DMS79 treated with DMSO at 0.1 percent for 48 hours (cell line): Measurements from ENCODE around the gene DENND10.
"Not testable (repeated sequence)": the region's sequence is repeated elsewhere in the genome, so short reads cannot be mapped to it uniquely, and the experiment has no call there.

ENCODE experiments used
- DNase-seq: peaks from one replicate; lab custom pipeline; 2025; lab: John Stamatoyannopoulos, UW

The DENND10 gene

DNA sequence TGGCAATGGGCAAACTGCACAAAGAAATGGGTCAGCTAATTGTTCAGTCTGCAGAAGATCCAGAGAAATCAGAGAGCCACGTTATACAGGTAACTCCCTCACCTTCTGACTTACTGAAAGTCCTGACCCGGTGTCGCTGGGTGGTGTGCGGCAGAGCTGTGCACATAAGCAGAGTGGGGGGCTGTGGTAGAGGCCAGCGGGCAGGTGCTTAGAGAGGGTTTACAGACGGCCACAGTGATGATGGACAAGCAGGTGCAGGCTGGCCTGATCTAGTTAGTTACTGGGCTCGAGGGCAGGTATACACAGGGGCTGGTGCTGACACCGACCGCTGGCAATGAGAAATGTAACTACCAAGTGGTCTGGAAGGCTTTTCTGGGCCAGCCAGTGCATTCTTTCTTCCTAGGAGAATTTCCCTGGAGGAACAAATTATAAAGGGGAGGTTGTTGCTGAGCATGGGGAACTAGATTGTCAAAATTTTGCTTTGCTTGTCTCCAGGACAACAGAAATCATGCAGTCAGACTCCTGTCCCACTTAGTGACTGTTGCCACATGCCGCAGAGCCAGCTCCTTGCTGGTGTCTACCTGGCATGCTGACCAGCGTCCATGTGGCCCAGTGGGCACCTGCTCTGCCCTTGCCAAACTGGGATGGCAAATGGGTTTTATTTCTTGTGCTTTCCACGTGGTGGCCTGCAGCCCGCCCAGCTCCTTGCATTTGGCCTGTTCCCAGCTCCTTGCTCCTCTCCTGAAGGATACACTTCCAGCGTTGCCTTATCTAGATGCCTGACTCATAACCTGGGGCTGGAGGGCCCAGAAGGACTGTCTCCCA is 28.8 kb downstream of the DENND10 start:
- DNase-seq = no peak

DNA sequence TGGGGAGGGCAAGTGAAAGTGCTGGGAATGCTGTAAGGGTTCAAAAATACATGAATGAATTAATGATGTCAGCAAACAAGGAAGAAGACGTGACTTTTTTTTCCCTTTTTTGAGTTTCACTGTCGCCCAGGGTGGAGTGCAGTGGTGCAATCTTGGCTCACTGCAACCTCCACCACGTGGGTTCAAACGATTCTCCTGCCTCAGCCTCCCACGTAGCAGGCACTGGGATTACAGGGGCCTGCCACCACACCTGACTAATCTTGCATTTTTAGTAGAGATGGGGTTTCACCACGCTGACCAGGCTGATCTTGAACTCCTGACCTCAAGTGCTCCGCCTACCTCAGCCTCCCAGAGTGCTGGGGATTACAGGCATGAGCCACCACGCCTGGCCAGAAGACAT is 30.0 kb downstream of the DENND10 start:
- DNase-seq = no peak

DNA sequence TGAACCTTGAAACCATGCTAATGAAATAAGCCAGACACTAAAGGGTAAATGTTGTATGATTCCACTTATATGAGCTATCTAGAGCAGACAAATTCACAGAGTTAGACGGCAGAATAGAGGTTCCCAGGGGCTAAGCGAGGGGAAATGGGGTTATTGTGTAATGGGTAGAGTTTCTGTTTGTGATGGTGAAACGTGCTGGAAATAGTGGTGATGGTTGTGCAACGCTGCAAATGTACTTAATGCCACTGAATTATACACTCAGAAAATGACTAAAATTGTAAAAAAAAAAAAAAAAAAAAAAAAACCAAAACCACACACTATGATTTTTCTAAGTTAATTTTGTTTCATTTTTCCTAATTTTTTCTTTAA is 31.6 kb downstream of the DENND10 start:
- no peak for DNase-seq

DNA sequence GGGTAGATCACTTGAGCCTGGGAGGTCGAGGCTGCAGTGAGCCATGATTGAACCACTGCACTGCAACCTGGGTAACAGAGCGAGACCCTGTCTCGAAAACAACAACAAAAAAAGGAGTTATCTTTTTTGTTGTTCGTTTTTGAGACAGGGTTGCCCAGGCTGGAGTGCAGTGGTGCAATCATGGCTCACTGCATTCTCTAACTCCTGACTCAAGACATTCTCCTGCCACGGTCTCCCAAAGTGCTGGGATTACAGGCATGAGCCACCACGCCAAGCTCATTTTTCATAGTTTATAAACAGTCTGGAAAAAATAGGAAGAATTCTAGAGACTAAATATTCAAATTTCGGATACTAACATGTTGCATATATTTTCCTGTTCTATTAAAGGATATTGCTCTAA is 32.2 kb downstream of the DENND10 start:
- no peak for DNase-seq

DNA sequence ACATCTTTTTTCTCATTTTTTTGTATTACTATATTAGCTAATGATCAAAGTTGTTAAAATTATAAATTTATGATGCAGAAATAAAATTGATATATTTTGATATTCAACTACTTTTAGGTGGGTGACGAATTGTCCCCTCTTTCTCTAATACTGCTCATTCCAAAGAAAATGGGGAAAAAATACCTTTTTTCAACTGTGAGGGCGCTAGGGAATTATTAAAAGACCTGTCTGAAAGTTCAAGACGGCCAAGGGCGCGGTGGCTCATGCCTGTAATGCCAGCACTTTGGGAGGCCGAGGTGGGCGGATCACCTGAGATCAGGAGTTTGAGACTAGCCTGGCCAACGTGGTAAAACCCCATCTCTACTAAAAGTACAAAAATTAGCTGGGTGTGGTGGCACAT is 34.0 kb downstream of the DENND10 start:
- DNase-seq = not testable (repeated sequence)

DNA sequence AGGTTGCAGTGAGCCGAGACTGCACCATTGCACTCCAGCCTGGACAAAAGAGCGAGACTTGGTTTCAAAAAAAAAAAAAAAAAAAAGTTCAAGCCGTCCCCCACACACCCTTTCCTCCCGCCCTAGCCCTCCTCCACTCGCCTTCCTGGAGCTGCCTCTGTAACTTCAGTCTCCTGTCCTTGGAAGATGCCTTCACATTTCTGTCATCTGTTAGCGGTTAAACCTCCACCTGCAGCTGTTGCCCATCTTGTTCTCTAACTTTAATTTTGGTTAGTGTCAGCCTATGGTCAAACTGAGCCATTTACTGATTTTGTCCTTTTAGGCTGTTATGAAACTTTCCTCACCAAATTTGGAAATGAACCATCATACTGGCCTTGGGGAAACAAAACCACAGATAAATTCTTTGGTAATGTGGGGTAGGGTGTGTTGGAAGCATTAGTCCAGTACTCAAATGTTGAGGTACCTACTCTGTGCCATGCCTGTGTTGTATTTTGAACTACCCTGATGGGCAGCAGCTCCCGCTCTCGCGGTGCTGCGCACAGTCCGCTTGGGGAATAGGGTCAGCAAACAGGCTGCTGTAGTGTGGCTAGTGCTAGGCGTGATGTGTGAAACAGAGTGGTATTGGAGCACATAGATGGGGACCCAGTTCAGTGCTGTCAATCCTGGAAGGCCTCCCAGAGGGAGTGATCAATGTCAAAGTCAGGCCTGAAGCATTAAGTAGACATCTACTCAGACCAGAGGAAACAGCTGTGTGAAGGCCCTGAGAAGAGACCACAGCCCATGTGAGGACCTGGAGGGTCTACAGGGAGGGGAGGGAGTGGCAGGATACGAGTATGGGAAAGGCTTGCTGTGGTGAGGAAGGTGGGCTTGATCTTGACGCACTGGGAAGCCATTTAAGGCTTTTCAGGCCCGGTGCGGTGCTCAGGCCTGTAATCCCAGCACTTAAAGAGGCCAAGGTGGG is 34.7 kb downstream of the DENND10 start:
- no peak for DNase-seq

DNA sequence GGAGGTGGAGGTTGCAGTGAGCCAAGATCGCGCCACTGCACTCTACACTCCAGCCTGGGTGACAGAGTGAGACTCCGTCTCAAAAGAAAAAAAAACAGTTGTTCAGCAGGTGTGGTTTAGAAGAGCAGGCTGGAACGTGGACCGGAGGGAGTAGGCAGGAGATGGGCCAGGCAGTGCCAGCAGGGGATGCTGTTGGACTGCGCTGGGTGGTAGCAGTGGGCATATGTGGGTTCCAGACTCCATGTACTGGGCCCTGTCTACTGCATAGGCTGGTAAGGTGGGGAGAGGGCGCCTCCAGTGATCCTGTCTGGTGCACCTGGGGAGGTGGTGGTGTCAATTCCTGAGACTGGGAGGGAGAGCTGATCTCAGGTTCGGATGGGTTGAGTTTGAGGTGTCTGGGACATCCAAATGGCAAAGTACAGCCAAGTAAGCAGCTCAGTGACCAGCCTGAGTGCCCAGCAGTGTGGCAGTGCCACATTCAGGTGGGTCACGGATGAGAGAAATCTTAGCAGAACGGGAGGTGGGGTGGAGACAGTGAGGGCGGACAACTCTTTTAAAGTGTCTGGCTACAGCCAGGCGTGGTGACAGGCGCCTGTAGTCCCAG is 35.7 kb downstream of the DENND10 start:
- DNase-seq = peak; percentile 0

DNA sequence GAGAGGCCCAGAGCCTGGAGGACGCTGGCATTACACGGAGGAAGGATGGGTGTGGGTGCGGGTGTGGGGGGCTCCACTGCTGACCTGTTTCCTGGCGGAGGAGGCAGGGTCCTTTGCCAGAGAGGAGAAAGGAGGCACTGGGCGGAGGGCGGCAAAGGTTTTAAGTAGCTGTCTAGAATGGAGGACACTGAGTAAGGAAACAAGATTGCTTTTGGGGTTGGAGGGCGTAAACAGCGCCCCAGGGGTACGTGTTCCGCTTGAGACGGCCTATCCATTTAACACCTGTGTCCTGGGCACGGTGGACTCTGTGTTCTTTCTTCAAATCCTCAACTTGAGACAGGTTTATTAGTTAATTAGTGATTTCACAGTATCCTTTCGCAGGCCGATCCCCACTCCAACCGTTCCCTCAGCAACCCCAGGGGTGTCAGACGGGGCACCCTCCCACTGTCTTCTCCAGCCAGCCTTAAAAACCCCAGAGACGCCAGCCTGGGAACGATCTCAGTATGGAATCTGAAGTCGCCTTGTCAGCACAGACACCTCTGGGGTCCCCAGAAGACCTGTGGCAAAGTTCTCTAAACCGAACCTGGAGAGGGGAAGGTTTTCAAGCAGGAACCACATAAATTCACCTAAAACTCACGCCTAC is 36.8 kb downstream of the DENND10 start:
- DNase-seq = no peak

DNA sequence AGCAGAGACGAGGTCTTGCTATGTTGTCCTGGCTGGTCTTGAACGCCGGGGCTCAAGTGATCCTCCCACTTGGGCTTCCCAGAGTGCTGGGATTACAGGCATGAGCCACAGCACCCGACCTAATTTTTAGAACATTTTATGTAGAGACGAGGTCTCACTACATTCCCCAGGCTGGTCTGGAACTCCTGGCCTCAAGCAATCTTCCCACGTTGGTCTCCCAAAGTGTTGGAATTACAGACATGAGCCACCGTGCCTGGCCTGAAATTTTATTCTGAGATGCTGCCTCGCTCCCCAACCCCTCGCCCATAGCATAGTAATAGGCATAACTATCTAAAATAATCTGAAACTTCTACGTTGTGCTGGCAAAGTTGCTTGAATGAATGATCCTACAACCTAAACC is 39.7 kb downstream of the DENND10 start:
- DNase-seq = no peak

DNA sequence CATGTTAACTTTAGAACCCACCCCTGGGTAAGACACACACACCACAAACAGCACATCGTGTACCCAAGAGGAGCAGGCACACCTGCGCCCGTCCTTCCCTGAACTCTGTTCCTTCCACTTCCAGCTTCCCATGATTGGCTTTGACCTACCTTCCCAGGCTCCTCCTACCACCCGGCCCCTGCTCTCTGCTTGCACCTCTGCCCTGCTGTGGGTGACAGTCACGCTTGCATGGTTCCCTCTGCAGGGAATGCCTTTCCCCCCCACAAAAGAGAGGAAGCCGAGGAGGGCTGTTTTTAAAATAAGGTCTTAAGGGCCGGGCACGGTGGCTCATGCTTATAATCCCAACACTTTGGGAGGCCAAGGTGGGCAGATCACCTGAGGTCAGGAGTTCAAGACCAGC is 45.2 kb downstream of the DENND10 start:
- DNase-seq = no peak

DNA sequence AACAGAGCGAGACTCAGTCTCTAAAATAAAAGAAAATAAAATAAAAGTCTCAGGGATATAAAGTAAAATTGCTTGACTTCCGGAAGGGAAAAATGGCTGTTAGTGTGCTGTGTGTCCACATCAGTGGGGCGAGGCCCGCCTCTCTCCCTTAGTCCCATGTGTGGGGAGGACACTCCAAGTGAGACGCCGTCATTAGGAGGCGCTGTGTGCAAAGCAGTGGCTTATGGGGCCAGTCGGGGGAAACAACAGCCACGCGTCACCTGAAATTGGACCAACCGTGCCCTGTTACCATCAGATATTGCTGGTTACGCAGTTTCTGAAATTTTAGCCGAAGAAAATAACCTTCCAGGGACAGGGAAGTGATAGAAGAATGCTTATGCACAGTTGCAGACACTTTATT is 45.8 kb downstream of the DENND10 start:
- DNase-seq = no peak

DNA sequence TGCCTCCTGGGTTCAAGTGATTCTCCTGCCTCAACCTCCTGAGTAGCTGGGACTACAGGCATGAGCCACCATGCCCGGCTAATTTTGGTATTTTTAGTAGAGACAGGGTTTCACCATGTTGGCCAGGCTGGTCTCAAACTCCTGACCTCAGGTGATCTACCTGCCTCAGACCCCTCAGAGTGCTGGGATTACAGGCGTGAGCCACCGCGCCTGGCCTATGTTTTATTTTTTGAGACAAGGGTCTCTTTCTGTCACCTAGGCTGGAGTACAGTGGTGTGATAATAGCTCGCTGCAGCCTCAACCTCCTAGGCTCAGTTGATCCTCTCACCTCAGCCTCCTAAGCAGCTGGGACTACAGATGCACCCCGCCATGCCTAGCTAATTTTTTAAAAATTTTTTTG is 47.7 kb downstream of the DENND10 start:
- DNase-seq = not testable (repeated sequence)

DNA sequence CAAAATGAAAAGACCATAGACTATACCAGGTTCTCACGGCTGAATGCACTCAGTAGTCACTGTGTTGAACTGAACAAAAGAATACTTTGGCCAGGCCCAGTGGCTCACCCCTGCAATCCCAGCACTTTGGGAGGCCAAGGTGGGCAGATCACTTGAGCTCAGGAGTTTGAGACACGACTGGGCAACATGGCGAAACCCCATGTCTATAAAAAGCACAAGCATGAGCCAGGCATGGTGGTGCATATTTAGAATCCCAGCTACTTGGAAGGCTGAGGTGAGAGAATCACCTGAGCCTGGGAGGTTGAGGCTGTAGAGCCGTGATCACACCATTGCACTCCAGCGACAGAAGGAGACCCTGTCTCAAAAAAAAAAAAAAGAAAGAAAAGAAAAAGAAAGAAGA is 49.1 kb downstream of the DENND10 start:
- no peak for DNase-seq

DNA sequence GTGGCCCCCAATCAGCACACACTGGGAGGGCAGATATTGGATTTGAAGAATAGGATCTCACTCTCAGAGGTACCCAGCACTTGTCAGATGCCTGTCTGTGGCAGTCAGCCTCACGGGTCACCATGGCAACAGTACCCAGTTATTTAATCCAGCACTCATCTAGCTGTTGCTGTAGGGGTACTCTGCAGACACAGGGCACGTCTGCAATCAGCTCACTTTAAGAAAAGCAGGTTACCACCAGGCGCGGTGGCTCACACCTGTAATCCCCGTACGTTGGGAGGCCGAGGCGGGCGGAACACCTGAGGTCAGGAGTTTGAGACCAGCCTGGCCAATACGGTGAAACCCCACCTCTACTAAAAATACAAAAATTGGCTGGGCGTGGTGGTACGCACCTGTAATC is 49.7 kb downstream of the DENND10 start:
- no peak for DNase-seq

DNA sequence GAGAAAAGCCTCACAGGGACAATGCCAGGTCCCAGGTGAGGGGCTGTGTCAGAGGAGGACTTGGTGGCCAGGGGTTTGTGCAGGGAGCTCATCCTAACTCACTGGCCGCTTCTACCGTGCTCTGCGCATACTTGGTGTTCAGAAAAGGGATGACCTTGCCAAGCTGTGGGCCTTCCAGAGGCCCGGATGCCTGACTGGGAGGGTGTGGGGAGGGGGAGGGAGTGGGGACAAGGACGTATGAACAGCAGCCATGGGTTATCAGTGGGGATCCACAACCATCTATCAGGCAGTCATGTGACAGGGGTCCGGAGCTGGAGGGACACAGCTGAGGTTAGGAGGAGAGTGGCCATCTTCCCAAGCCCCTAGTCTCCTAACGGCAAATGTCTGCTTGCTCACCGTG is 55.4 kb downstream of the DENND10 start:
- DNase-seq = no peak

DNA sequence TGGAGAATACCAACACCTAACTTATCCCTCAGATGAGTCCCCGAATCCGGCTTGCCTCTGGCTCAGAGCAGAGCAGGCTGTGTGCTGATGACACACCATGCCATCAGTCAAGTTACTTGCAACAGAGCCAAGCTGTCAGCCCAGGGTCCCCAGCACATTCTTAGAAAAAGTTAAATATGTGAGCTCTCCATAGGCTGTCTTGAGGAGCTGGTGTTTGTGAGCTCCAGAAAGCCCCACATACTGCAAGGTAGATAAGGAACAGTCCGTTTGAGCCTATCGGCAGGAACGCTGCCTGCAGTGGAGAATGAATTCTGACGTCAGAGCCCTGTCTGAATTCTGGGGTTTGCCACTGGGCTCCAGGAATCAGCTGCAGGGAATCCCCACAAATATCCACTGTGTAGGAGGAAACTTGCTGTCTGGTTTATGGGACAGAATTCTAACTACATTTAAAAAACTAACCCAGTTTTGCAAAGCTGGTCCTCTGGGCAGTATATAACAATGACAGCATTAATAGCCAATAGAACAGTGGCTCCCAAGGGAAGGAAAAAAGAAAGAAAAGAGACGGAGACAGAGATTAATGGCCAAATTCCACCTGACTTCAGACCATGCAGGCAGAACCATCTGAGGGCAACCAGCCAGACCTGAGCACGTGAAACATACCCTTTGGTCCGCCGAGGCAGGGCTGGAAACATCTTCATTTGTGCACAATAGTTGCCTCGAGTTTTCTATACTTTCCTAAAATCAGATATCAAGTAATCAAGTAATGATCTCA is 58.0 kb downstream of the DENND10 start:
- DNase-seq = no peak

DNA sequence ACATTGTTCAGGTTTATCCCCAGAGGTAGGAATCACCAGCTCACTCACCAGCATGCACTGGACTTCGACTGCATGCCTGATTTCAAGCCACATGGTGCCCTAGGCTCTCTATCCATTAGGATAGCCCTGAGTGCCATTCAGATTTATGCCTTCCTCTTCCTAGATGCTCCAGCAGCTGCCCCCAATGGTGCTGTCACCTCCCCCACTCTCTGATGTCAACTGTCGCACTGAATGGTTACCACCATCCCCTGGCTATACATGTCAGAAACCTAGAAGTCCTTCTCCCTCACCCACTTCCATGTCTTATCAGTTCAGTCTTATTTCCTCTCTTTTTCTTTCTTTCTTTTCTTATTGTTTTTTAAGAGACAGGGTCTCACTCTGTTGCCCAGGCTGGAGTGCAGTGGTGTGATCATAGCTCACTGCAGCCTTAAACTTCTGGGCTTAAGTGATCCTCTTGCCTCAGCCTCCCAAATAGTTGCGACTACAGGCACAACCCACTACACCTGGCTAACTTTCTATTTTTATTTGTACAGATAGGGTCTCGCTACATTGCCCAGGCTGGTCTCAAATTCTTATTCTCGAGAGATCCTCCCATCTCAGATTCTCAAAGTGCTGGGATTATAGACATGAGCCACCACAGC is 58.7 kb downstream of the DENND10 start:
- no peak for DNase-seq

DNA sequence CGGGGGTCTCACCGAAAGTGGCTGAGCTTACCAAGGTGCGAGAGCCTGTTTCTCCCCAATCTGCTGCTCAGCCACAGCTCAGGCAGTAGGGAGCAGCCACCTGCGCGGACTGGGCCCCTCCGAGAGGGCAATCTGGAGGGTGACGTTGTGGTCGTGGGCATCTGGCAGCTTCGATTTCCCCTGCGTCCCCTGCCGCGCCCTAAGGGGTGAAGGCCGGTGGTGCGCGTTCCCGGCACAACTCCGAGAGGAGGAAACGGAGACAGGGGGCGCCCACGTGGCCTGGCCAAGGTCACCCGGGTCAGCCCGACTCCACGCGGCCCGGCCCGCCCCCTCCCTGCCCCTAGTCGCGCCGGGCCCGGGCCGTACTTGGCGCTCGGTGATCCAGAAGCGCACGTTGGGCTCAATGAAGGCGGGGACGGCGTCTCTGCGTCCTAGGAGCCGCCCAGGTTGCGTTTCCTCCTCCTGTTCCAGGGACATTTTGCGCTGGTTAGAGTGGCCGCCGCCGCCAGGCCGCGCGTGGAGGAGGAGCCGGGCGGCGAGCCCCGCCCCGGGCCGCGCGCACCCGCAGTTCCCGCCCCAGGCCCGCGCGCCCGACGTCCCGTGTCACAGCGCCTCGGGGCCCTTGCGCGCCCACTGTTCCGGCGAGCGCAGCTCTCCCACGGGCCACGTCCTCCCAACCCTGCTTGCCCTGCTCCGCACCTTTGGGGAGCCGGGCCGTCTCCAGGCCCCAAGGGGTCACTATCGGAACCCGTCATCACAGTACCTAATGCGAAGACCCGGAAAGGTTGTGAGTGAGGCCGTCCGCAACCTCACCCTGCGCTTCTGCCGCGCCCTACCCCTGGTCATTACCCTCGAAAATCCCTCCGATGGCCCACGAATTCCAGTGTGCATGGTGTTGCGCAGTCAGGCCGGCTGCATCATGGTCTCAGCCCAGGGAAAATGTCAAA is 61.5 kb downstream of the DENND10 start, which contains the start of gene SFXN4:
SFXN4 (minus strand) TSS at position 544 of the 947 bp plus-strand sequence; CDS start at position 477, 67 bp downstream.
- DNase-seq = peak; percentile 23

DNA sequence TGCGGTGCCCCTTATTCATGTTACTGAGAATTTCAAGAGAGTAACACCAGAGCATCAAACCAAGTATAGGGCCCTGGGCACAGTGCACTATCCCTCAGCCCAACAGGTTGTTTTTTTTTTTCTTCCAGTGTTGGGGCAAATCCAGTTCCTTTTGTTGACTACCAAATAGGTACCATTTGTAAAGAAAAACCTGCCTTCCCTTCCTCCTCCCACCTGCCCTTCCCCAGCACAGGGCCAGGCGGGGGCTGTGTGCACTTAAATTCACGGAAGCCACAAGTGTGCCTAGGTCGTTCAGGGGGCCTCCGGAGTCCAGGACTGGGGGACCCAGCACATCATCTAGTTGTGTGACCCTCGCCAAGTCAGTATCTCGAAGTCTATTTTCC is 62.2 kb downstream of the DENND10 start:
- DNase-seq = no peak

DNA sequence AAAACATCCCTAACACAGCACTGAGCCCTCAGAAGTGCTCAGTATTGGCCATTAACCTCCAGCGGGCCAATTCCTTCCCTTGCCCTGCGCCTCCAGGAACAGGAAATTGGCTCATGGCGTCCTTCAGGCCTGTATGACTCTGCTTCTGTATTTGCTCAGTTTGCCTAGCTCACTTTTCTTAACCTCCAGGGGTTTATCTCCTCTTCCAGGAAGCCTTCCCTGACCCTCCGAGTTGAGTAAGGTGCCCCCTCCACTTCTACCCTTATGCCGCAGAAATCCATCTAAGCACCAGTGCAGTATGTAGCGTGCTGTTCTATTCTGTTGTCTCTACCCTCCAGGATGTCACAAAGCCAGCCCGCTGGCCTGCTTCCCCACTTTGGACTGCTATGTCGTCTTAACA is 62.7 kb downstream of the DENND10 start:
- DNase-seq = no peak
